CD4-positive, alpha-beta T cell treated with Interleukin-15 for 4 hours (primary cell): ENCODE measurements around the gene SLC35A3.

Source experiments
- DNase-seq: peaks from one replicate; pipeline ENCODE4 v3.0.0-alpha.2; 2020; ENCODE audit warnings: low spot score

Gene SLC35A3

GRCh38 chr1:100077531-100077930 is 107.7 kb downstream of the SLC35A3 start:
- no peak for DNase-seq

DNA sequence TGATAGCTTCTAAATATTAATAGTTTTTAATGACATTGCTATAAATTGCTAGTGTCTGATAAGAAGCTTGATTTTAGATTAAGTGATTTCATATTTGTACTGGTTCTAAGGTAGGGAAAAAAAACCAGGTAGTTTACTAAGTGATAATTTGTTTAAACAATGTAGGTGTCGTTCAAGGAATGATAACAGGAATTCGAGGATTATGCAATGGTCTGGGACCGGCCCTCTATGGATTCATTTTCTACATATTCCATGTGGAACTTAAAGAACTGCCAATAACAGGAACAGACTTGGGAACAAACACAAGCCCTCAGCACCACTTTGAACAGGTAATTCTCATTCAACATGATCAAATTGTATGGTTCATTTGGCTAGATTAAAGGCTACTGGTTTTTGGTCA is 110.5 kb downstream of the SLC35A3 start:
- no peak for DNase-seq
